Measurements from ENCODE around the gene VPS45.

VPS45 gene

GRCh38 chr1:150067184-150068108, at the start of gene VPS45:
Gene VPS45, plus strand, starts transcription at chr1:150067776. Its CDS starts 82 bp downstream, at chr1:150067858.
- H3K4me1 ChIP-seq (ENCODE audit: control insufficient read depth in 1 of 2, insufficient read depth in 2 of 2, low read length in 2 of 2), result peaks cover 16 to 17% of the 10 kb centered on the region in 2 donors
- H3K9me3 ChIP-seq (ENCODE audit: control insufficient read depth in 1 of 2, low read length in 2 of 2), result no peaks in the 10 kb centered on the region
- H3K4me3 ChIP-seq (ENCODE audit: low read depth in 1 of 2, low read length in 2 of 2), result peak within 1 kb of the TSS; percentile 96 to 97
- no peaks in the 10 kb centered on the region for H3K27me3 ChIP-seq (ENCODE audit: control insufficient read depth in 1 of 2, insufficient read depth in 2 of 2, low read length in 2 of 2)
- H3K27ac ChIP-seq (ENCODE audit: low read depth, low read length), result peak within 1 kb of the TSS; percentile 89
- H3K36me3 ChIP-seq (ENCODE audit: control insufficient read depth in 1 of 2, insufficient read depth in 2 of 2, low read length in 2 of 2), result no peaks in the 10 kb centered on the region
- peak within 1 kb of the TSS; percentile 93 to 97 for H3K9ac ChIP-seq (ENCODE audit: low read depth in 1 of 2, low read length in 2 of 2)

- no peak overlapping the region for H3K9ac ChIP-seq (ENCODE audit: low read depth in 1 of 2, low read length in 2 of 2)
- H3K4me3 ChIP-seq (ENCODE audit: low read depth in 1 of 2, low read length in 2 of 2), result no peak overlapping the region
- H3K4me1 ChIP-seq (ENCODE audit: control insufficient read depth in 1 of 2, insufficient read depth in 2 of 2, low read length in 2 of 2), result peaks cover 0 to 28% of the 10 kb centered on the region in 2 donors
- no peaks in the 10 kb centered on the region for H3K9me3 ChIP-seq (ENCODE audit: control insufficient read depth in 1 of 2, low read length in 2 of 2)
- no peaks in the 10 kb centered on the region for H3K36me3 ChIP-seq (ENCODE audit: control insufficient read depth in 1 of 2, insufficient read depth in 2 of 2, low read length in 2 of 2)
- H3K27ac ChIP-seq (ENCODE audit: low read depth, low read length), result no peak overlapping the region
- H3K27me3 ChIP-seq (ENCODE audit: control insufficient read depth in 1 of 2, insufficient read depth in 2 of 2, low read length in 2 of 2), result no peaks in the 10 kb centered on the region
Measured at GRCh38 chr1:150018165-150018564, 49.4 kb upstream of the VPS45 start.

- H3K9ac ChIP-seq (ENCODE audit: low read depth in 1 of 2, low read length in 2 of 2), result no peak overlapping the region
- H3K36me3 ChIP-seq (ENCODE audit: control insufficient read depth in 1 of 2, insufficient read depth in 2 of 2, low read length in 2 of 2), result no peaks in the 10 kb centered on the region
- H3K27me3 ChIP-seq (ENCODE audit: control insufficient read depth in 1 of 2, insufficient read depth in 2 of 2, low read length in 2 of 2), result no peaks in the 10 kb centered on the region
- H3K9me3 ChIP-seq (ENCODE audit: control insufficient read depth in 1 of 2, low read length in 2 of 2), result no peaks in the 10 kb centered on the region
- peaks cover 0 to 28% of the 10 kb centered on the region in 2 donors for H3K4me1 ChIP-seq (ENCODE audit: control insufficient read depth in 1 of 2, insufficient read depth in 2 of 2, low read length in 2 of 2)
- H3K4me3 ChIP-seq (ENCODE audit: low read depth in 1 of 2, low read length in 2 of 2), result no peak overlapping the region
- H3K27ac ChIP-seq (ENCODE audit: low read depth, low read length), result no peak overlapping the region
Measured at GRCh38 chr1:150020711-150021110, 46.9 kb upstream of the VPS45 start.

- Histone ChIP-seq H3K27ac (ENCODE audit: low read depth, low read length) (peak overlapping the region; percentile 67), H3K9me3 (ENCODE audit: control insufficient read depth in 1 of 2, low read length in 2 of 2) (no peaks in the 10 kb centered on the region), H3K4me3 (ENCODE audit: low read depth in 1 of 2, low read length in 2 of 2) (peak overlapping the region in 1 of 2 donors; percentile 24), H3K27me3 (ENCODE audit: control insufficient read depth in 1 of 2, insufficient read depth in 2 of 2, low read length in 2 of 2) (no peaks in the 10 kb centered on the region), H3K36me3 (ENCODE audit: control insufficient read depth in 1 of 2, insufficient read depth in 2 of 2, low read length in 2 of 2) (no peaks in the 10 kb centered on the region), H3K9ac (ENCODE audit: low read depth in 1 of 2, low read length in 2 of 2) (no peak overlapping the region), H3K4me1 (ENCODE audit: control insufficient read depth in 1 of 2, insufficient read depth in 2 of 2, low read length in 2 of 2) (peaks cover 0 to 28% of the 10 kb centered on the region in 2 donors)
Measured at GRCh38 chr1:150021191-150021694, 46.3 kb upstream of the VPS45 start.

- Histone ChIP-seq H3K4me1 (ENCODE audit: control insufficient read depth in 1 of 2, insufficient read depth in 2 of 2, low read length in 2 of 2) (peaks cover 0 to 26% of the 10 kb centered on the region in 2 donors), H3K36me3 (ENCODE audit: control insufficient read depth in 1 of 2, insufficient read depth in 2 of 2, low read length in 2 of 2) (no peaks in the 10 kb centered on the region), H3K27me3 (ENCODE audit: control insufficient read depth in 1 of 2, insufficient read depth in 2 of 2, low read length in 2 of 2) (no peaks in the 10 kb centered on the region), H3K27ac (ENCODE audit: low read depth, low read length) (no peak overlapping the region), H3K9me3 (ENCODE audit: control insufficient read depth in 1 of 2, low read length in 2 of 2) (no peaks in the 10 kb centered on the region), H3K9ac (ENCODE audit: low read depth in 1 of 2, low read length in 2 of 2) (no peak overlapping the region), H3K4me3 (ENCODE audit: low read depth in 1 of 2, low read length in 2 of 2) (no peak overlapping the region)
Measured at GRCh38 chr1:150022357-150022756, 45.2 kb upstream of the VPS45 start.

GRCh38 chr1:150024156-150024555, 43.4 kb upstream of the VPS45 start:
- no peak overlapping the region for H3K27ac ChIP-seq (ENCODE audit: low read depth, low read length)
- no peaks in the 10 kb centered on the region for H3K9me3 ChIP-seq (ENCODE audit: control insufficient read depth in 1 of 2, low read length in 2 of 2)
- no peaks in the 10 kb centered on the region for H3K36me3 ChIP-seq (ENCODE audit: control insufficient read depth in 1 of 2, insufficient read depth in 2 of 2, low read length in 2 of 2)
- H3K4me1 ChIP-seq (ENCODE audit: control insufficient read depth in 1 of 2, insufficient read depth in 2 of 2, low read length in 2 of 2), result peaks cover 0 to 20% of the 10 kb centered on the region in 2 donors
- H3K27me3 ChIP-seq (ENCODE audit: control insufficient read depth in 1 of 2, insufficient read depth in 2 of 2, low read length in 2 of 2), result no peaks in the 10 kb centered on the region
- H3K9ac ChIP-seq (ENCODE audit: low read depth in 1 of 2, low read length in 2 of 2), result no peak overlapping the region
- H3K4me3 ChIP-seq (ENCODE audit: low read depth in 1 of 2, low read length in 2 of 2), result no peak overlapping the region

GRCh38 chr1:150028322-150028721, 39.3 kb upstream of the VPS45 start:
- no peak overlapping the region for H3K9ac ChIP-seq (ENCODE audit: low read depth in 1 of 2, low read length in 2 of 2)
- no peak overlapping the region for H3K4me3 ChIP-seq (ENCODE audit: low read depth in 1 of 2, low read length in 2 of 2)
- H3K27me3 ChIP-seq (ENCODE audit: control insufficient read depth in 1 of 2, insufficient read depth in 2 of 2, low read length in 2 of 2), result no peaks in the 10 kb centered on the region
- H3K4me1 ChIP-seq (ENCODE audit: control insufficient read depth in 1 of 2, insufficient read depth in 2 of 2, low read length in 2 of 2), result no peaks in the 10 kb centered on the region
- no peak overlapping the region for H3K27ac ChIP-seq (ENCODE audit: low read depth, low read length)
- H3K36me3 ChIP-seq (ENCODE audit: control insufficient read depth in 1 of 2, insufficient read depth in 2 of 2, low read length in 2 of 2), result no peaks in the 10 kb centered on the region
- no peaks in the 10 kb centered on the region for H3K9me3 ChIP-seq (ENCODE audit: control insufficient read depth in 1 of 2, low read length in 2 of 2)

- Histone ChIP-seq H3K9ac (ENCODE audit: low read depth in 1 of 2, low read length in 2 of 2) (no peak overlapping the region), H3K36me3 (ENCODE audit: control insufficient read depth in 1 of 2, insufficient read depth in 2 of 2, low read length in 2 of 2) (no peaks in the 10 kb centered on the region), H3K4me3 (ENCODE audit: low read depth in 1 of 2, low read length in 2 of 2) (no peak overlapping the region), H3K27ac (ENCODE audit: low read depth, low read length) (no peak overlapping the region), H3K27me3 (ENCODE audit: control insufficient read depth in 1 of 2, insufficient read depth in 2 of 2, low read length in 2 of 2) (no peaks in the 10 kb centered on the region), H3K9me3 (ENCODE audit: control insufficient read depth in 1 of 2, low read length in 2 of 2) (no peaks in the 10 kb centered on the region), H3K4me1 (ENCODE audit: control insufficient read depth in 1 of 2, insufficient read depth in 2 of 2, low read length in 2 of 2) (no peaks in the 10 kb centered on the region)
Measured at GRCh38 chr1:150034336-150034735, 33.2 kb upstream of the VPS45 start.

- Histone ChIP-seq H3K4me3 (ENCODE audit: low read depth in 1 of 2, low read length in 2 of 2) (no peak overlapping the region), H3K4me1 (ENCODE audit: control insufficient read depth in 1 of 2, insufficient read depth in 2 of 2, low read length in 2 of 2) (no peaks in the 10 kb centered on the region), H3K9ac (ENCODE audit: low read depth in 1 of 2, low read length in 2 of 2) (no peak overlapping the region), H3K9me3 (ENCODE audit: control insufficient read depth in 1 of 2, low read length in 2 of 2) (no peaks in the 10 kb centered on the region), H3K27ac (ENCODE audit: low read depth, low read length) (no peak overlapping the region), H3K36me3 (ENCODE audit: control insufficient read depth in 1 of 2, insufficient read depth in 2 of 2, low read length in 2 of 2) (no peaks in the 10 kb centered on the region), H3K27me3 (ENCODE audit: control insufficient read depth in 1 of 2, insufficient read depth in 2 of 2, low read length in 2 of 2) (no peaks in the 10 kb centered on the region)
Measured at GRCh38 chr1:150049926-150050325, 17.6 kb upstream of the VPS45 start.

GRCh38 chr1:150051089-150051373, 16.5 kb upstream of the VPS45 start:
- no peaks in the 10 kb centered on the region for H3K36me3 ChIP-seq (ENCODE audit: control insufficient read depth in 1 of 2, insufficient read depth in 2 of 2, low read length in 2 of 2)

More at GRCh38 chr1:150051089-150051373, 16.5 kb upstream of the VPS45 start:
- H3K27ac ChIP-seq (ENCODE audit: low read depth, low read length), result no peak overlapping the region
- no peak overlapping the region for H3K4me3 ChIP-seq (ENCODE audit: low read depth in 1 of 2, low read length in 2 of 2)
- no peaks in the 10 kb centered on the region for H3K9me3 ChIP-seq (ENCODE audit: control insufficient read depth in 1 of 2, low read length in 2 of 2)
- H3K4me1 ChIP-seq (ENCODE audit: control insufficient read depth in 1 of 2, insufficient read depth in 2 of 2, low read length in 2 of 2), result no peaks in the 10 kb centered on the region
- H3K9ac ChIP-seq (ENCODE audit: low read depth in 1 of 2, low read length in 2 of 2), result no peak overlapping the region
- no peaks in the 10 kb centered on the region for H3K27me3 ChIP-seq (ENCODE audit: control insufficient read depth in 1 of 2, insufficient read depth in 2 of 2, low read length in 2 of 2)

Measured in duodenal mucosa (tissue), 2 donors.